Spleen (tissue), 11 donors: ENCODE measurements around the gene ZNF683. TPM values are rescaled to one million over a fixed set of nuclear protein-coding genes. Genes with fewer than 3 reads are reported as not detected.
"Not testable (repeated sequence)": the region's sequence is repeated elsewhere in the genome, so short reads cannot be mapped to it uniquely, and the experiment has no call there.

Experiments
- DNase-seq: peaks from one replicate; pipeline ENCODE4 v3.0.0-alpha.2; 2020
- H3K27ac ChIP-seq, 8 donors: fragments of 200-600 bp; sonication (generic) in 7 of 8; 1 replicate in 4 of 8; 2 replicates in 4 of 8; pipeline versions ENCODE4 v1.5.0 to v1.8.0; 2016 to 2021; ENCODE audit warnings: inconsistent platforms in 4 of 8, mild to moderate bottlenecking in 4 of 8, moderate library complexity in 1 of 8
- H3K27me3 ChIP-seq, 7 donors: fragments of 200-600 bp; sonication (generic) in 6 of 7; replicated peaks in 1 of 7; 1 replicate in 4 of 7; 2 replicates in 3 of 7; pipeline versions ENCODE4 v1.5.0 to v1.8.0; 2016 to 2021; ENCODE audit warnings: inconsistent platforms in 3 of 7, mild to moderate bottlenecking in 1 of 7
- H3K36me3 ChIP-seq, 6 donors: fragments of 200-600 bp; sonication (generic) in 5 of 6; 1 replicate in 4 of 6; 2 replicates in 2 of 6; pipeline versions ENCODE4 v1.5.0 to v1.8.0; 2016 to 2021; ENCODE audit warnings: inconsistent platforms in 2 of 6
- H3K4me1 ChIP-seq, 6 donors: fragments of 200-600 bp; sonication (generic) in 5 of 6; 1 replicate in 3 of 6; 2 replicates in 3 of 6; pipeline versions ENCODE4 v1.5.0 to v1.8.0; 2016 to 2021; ENCODE audit warnings: inconsistent platforms in 3 of 6
- H3K4me3 ChIP-seq, 8 donors: fragments of 200-600 bp; sonication (generic) in 7 of 8; 1 replicate in 4 of 8; 2 replicates in 4 of 8; pipeline versions ENCODE4 v1.5.0 to v1.8.0; 2016 to 2021; ENCODE audit warnings: inconsistent platforms in 4 of 8, mild to moderate bottlenecking in 4 of 8, moderate library complexity in 2 of 8
- H3K9me3 ChIP-seq, 8 donors: fragments of 200-600 bp; sonication (generic) in 7 of 8; 1 replicate in 4 of 8; 2 replicates in 4 of 8; pipeline versions ENCODE4 v1.5.0 to v1.8.0; 2016 to 2021; ENCODE audit warnings: inconsistent platforms in 4 of 8
- POLR2A ChIP-seq, 3 donors: fragments of 450-650 bp; IDR thresholded peaks; one replicate each; pipeline ENCODE4 v1.5.1; 2017; ENCODE audit warnings: antibody characterized with exemption in 3 of 3, mild to moderate bottlenecking in 1 of 3
- POLR2AphosphoS5 ChIP-seq, 3 donors: sonication (generic); formaldehyde crosslinking; IDR thresholded peaks; one replicate each; pipeline ENCODE4 v1.5.1; 2017; ENCODE audit warnings: antibody characterized with exemption in 3 of 3
- WGBS, 5 donors: extraction: QIAGEN DNeasy Blood & Tissue Kit in 3 of 5; methylation state at CpG; one replicate each; pipeline versions ENCODE4 v1.1.5 to v1.1.7; 2013 to 2018; 5-methylcytosine and 5-hydroxymethylcytosine counted together
- intact Hi-C: fragments of 100-400 bp; cut with DNase I; formaldehyde crosslinking; loops from one replicate; pipeline ENCODE4 v1.15.0; 2023; ENCODE audit warnings: low total_unique reads
- polyA plus RNA-seq, 3 donors: library from polyadenylated mRNA; stranded (reverse); fragments of 200-250 nt; gene quantifications; one replicate each; pipeline ENCODE4 v1.2.1, GENCODE V29; 2013
- total RNA-seq, 7 donors: library from RNA; depleted of rRNA in 3 of 7; stranded (reverse); fragments of >200 nt in 3 of 7; fragmentation: NEBNext Ultra II Directional in 4 of 7; extraction: Animal tissue kit (Norgen Biotek cat#: 25700) in 4 of 7; gene quantifications; one replicate each; pipeline versions ENCODE4 v1.1.0 to v1.2.1, GENCODE V29; 2016 to 2021
- TF ChIP-seq, protein P1 (sequence below), 11 experiments: fragments of 200-600 bp in 7 of 11; fragments of 450-650 bp in 4 of 11; sonication (generic) in 4 of 11; IDR thresholded peaks in 8 of 11; conservative IDR thresholded peaks in 3 of 11; 1 replicate in 7 of 11; 2 replicates in 4 of 11; pipeline versions ENCODE4 v1.4.0 to v1.8.0; 2016 to 2021; ENCODE audit warnings: antibody characterized with exemption in 11 of 11, inconsistent platforms in 4 of 11, mild to moderate bottlenecking in 1 of 11
- donor health status: healthy with polysubstance abuse.
- donor health status: DM: no; HTN: no; CAD: no; lungs with moderate emphysema.
- donor health status: DM: no; HTN: no; CAD: no.
- donor health status: Bipolar disorder and iron deficiency.
- donor health status: healthy.
- donor health status: DM: no; HTN: no; CAD: no.
- donor health status: DM: yes; HTN: yes; CAD: no.

The ZNF683 gene
- total and polyA plus RNA-seq, 10 donors, result 0.17 to 1.5 (median 0.50) TPM; not detected in 2

- H3K4me3 ChIP-seq, result no peak overlapping the region
- H3K4me1 ChIP-seq, result peaks cover 0 to 66% (median 39%) of the 10 kb centered on the region in 6 donors
- DNase-seq, result no peak
- no peaks in the 10 kb centered on the region for H3K9me3 ChIP-seq
- TF ChIP-seq, protein P1, sequence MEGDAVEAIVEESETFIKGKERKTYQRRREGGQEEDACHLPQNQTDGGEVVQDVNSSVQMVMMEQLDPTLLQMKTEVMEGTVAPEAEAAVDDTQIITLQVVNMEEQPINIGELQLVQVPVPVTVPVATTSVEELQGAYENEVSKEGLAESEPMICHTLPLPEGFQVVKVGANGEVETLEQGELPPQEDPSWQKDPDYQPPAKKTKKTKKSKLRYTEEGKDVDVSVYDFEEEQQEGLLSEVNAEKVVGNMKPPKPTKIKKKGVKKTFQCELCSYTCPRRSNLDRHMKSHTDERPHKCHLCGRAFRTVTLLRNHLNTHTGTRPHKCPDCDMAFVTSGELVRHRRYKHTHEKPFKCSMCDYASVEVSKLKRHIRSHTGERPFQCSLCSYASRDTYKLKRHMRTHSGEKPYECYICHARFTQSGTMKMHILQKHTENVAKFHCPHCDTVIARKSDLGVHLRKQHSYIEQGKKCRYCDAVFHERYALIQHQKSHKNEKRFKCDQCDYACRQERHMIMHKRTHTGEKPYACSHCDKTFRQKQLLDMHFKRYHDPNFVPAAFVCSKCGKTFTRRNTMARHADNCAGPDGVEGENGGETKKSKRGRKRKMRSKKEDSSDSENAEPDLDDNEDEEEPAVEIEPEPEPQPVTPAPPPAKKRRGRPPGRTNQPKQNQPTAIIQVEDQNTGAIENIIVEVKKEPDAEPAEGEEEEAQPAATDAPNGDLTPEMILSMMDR (IDR thresholded peaks at IDR 0.05 in 8 of 11, conservative IDR thresholded peaks at IDR 0.05 in 3 of 11), result no peak
- no peak for TF ChIP-seq POLR2AphosphoS5 (IDR thresholded peaks at IDR 0.05)
- no peak for TF ChIP-seq POLR2A (IDR thresholded peaks at IDR 0.05)
- H3K27ac ChIP-seq, result no peak overlapping the region
- no peaks in the 10 kb centered on the region for H3K36me3 ChIP-seq
- intact Hi-C loops, result no loop called here
- WGBS, 5 donors, result 93 to 96% (median 94%) methylated on average over 4 of the region's 4 CpGs
- peaks cover 0 to 30% (median 0%) of the 10 kb centered on the region in 7 donors for H3K27me3 ChIP-seq
Measured at GRCh38 chr1:26376050-26376449, 3.5 kb upstream of the ZNF683 start.

DNA sequence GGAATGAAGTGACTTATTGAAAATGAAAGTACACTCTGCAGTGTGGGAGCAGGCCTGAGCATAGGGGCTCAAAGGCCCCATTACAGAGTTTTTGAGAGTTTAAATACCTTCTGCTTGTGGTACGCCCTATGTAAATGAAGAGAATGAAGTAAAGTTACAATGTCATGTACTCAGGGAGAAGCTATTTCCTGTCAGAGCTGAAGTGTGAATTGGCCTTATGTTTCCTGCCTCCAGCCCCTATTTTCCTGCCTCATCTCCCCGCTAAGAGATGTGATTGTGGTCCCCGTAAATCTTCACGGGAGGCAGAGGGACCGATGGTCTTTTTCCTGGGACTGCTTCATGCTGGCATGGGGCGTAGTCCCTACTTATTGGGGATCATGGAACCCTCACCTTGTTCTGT lies 2.5 kb upstream of the ZNF683 start:
- Histone ChIP-seq H3K4me1 (peaks cover 0 to 76% (median 42%) of the 10 kb centered on the region in 6 donors), H3K9me3 (no peaks in the 10 kb centered on the region), H3K27me3 (peaks cover 0 to 21% (median 0%) of the 10 kb centered on the region in 7 donors), H3K36me3 (no peaks in the 10 kb centered on the region), H3K27ac (peak overlapping the region in 2 of 8 donors; percentile 9 to 24), H3K4me3 (no peak overlapping the region)
- WGBS, 5 donors, result 9 to 36% (median 13%) methylated on average over 6 of the region's 6 CpGs
- no peak for TF ChIP-seq POLR2AphosphoS5 (IDR thresholded peaks at IDR 0.05)
- TF ChIP-seq, protein P1 (IDR thresholded peaks at IDR 0.05 in 8 of 11, conservative IDR thresholded peaks at IDR 0.05 in 3 of 11), result no peak
- intact Hi-C loops, result no loop called here
- DNase-seq, result no peak

DNA sequence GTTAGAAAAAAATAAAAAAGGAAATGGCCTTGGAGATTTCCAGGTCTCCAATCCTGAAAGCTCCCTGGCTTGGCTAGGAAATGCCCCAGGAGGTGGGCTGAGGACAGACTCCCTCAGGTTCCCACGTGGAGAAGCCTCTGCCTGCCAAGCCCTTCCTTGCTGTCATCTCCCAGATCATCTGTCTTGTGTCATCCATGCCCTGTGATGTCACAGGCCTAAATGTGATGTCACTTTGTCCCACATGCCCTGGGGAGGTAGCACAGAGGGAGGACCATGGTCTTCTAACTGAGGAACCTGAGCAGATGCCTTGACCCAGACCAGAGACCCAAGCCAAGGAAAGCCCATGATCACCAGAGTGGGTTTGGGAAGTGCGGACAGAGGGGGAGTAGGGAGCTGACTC lies 1.8 kb upstream of the ZNF683 start:
- intact Hi-C loops, H3K9me3 ChIP-seq, DNase-seq, H3K36me3 ChIP-seq, H3K4me3 ChIP-seq: not testable (repeated sequence)
- WGBS, 5 donors, result 45 to 79% (median 67%) methylated on average over 2 of the region's 2 CpGs
- Histone ChIP-seq H3K4me1 (peaks cover 0 to 77% (median 43%) of the 10 kb centered on the region in 6 donors), H3K27me3 (peaks cover 0 to 17% (median 0%) of the 10 kb centered on the region in 7 donors), H3K27ac (peak overlapping the region in 1 of 8 donors; percentile 28)

- TF ChIP-seq POLR2A (IDR thresholded peaks at IDR 0.05), result no peak
- TF ChIP-seq POLR2AphosphoS5 (IDR thresholded peaks at IDR 0.05), result no peak
- TF ChIP-seq, protein P1 (IDR thresholded peaks at IDR 0.05 in 8 of 11, conservative IDR thresholded peaks at IDR 0.05 in 3 of 11), result no peak
- intact Hi-C loops, result no loop called here
- H3K4me3 ChIP-seq, result no peak overlapping the region
- DNase-seq, result no peak
- WGBS, 5 donors, result 29 to 44% (median 39%) methylated on average over 2 of the region's 2 CpGs
- H3K27ac ChIP-seq, result peak overlapping the region in 1 of 8 donors; percentile 28
- peaks cover 0 to 71% (median 42%) of the 10 kb centered on the region in 6 donors for H3K4me1 ChIP-seq
- H3K27me3 ChIP-seq, result peaks cover 0 to 22% (median 0%) of the 10 kb centered on the region in 7 donors
- no peaks in the 10 kb centered on the region for H3K36me3 ChIP-seq
- no peaks in the 10 kb centered on the region for H3K9me3 ChIP-seq
Measured at GRCh38 chr1:26373789-26374188, 1.2 kb upstream of the ZNF683 start.

DNA sequence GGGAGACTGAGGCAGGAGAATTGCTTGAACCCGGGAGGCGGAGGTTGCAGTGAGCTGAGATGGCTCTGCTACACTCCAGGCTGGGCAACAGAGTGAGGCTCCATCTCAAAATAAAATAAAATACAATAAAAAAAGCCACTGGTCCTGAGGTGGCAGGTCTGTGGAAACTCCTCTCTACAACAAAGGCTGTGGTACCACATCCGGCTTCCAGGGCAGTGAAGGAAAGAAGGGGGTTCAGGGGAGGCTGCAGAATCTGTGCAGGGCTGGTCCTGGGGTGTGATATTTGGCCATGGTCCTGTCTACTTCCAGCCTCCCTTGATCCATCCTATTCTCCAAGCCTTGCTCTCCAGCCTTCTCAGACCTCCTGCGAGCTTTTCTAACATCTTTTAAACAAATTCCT lies 731 bp upstream of the ZNF683 start:
- H3K27me3 ChIP-seq, result peaks cover 0 to 28% (median 0%) of the 10 kb centered on the region in 7 donors
- H3K4me1 ChIP-seq, result peaks cover 0 to 66% (median 37%) of the 10 kb centered on the region in 6 donors
- intact Hi-C loops, result no loop called here

More for the DNA sequence above, 731 bp upstream of the ZNF683 start:
- peak overlapping the region in 1 of 8 donors; percentile 38 for H3K27ac ChIP-seq
- no peaks in the 10 kb centered on the region for H3K9me3 ChIP-seq
- WGBS, 5 donors, result 64 to 80% (median 77%) methylated on average over 4 of the region's 4 CpGs
- no peak for DNase-seq
- no peak for TF ChIP-seq POLR2A (IDR thresholded peaks at IDR 0.05)
- TF ChIP-seq POLR2AphosphoS5 (IDR thresholded peaks at IDR 0.05), result no peak
- TF ChIP-seq, protein P1 (IDR thresholded peaks at IDR 0.05 in 8 of 11, conservative IDR thresholded peaks at IDR 0.05 in 3 of 11), result no peak
- no peak overlapping the region for H3K4me3 ChIP-seq
- no peaks in the 10 kb centered on the region for H3K36me3 ChIP-seq
